ENCODE measurements around the gene PCDH15. TPM values are rescaled to one million over a fixed set of nuclear protein-coding genes. Genes with fewer than 3 reads are reported as not detected.

PCDH15 gene
- total RNA-seq, 1 experiment from 2014 or later: 0.59 TPM

DNA sequence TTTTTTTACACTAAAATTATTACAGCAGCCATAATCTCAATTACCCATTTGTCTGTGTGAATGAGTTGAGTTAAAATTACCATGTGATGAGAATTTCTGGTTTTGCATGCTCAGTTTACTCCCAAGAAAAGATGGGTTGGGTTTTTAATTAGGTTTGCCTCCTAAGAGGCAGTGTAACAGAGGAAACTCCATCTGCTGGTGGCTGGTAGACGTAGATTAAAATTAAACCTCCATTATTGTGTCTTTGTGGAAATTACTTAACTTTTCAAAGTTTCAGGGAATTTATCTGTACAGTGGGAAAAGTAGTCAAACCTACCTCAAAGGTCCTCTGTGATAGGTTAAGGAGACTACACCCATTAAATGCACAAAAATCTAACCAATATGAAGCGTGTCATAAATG lies 954.2 kb downstream of the PCDH15 start:
- CTCF ChIA-PET: interaction anchor here (0.6 to 0.7 kb wide), 2 partner anchors 620 to 1029 kb away, joined by 3 to 4 read pairs; no protein-coding TSS in a partner anchor

DNA sequence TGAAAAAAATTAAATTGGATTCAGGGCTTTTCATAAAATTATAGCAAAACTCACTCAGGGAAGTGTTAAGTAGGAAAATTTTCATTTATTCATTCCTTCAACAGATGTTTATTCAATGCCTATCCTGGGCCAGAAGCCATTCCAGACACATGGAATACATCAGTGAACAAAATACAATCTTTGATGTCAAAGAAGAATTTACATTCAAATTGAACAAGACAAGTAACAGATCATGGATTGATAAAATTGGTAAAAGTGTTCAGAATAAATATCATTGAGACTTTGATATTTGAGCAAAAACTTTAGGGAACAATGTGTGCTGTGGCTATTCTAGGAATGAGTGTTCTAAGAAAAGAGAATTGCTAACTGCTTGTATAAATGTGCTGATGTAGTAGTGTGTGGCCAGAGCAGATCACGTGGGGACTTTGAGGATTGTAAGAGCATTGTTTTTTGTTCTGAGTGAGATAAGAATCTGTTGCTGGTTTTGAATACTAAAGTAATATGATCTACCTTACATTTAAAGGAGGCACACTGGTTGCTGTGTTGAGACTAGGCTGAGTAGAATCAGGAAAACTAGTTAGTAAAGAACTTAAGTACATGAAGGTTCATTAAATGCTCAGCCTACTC lies 957.2 kb downstream of the PCDH15 start:
- no peaks in the 10 kb centered on the region for H3K36me3 Mint-ChIP-seq
- ChIA-PET CTCF (no interaction called here), POLR2A (interaction anchor here (0.6 kb wide), 1 partner anchor 411 kb away, joined by 3 read pairs; no protein-coding TSS in a partner anchor)
- TF ChIP-seq, protein P1, sequence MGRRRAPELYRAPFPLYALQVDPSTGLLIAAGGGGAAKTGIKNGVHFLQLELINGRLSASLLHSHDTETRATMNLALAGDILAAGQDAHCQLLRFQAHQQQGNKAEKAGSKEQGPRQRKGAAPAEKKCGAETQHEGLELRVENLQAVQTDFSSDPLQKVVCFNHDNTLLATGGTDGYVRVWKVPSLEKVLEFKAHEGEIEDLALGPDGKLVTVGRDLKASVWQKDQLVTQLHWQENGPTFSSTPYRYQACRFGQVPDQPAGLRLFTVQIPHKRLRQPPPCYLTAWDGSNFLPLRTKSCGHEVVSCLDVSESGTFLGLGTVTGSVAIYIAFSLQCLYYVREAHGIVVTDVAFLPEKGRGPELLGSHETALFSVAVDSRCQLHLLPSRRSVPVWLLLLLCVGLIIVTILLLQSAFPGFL (CRISPR knock-in tag; IDR thresholded peaks at IDR 0.05; ENCODE audit: borderline replicate concordance): no peak
- TF ChIP-seq, protein P2, sequence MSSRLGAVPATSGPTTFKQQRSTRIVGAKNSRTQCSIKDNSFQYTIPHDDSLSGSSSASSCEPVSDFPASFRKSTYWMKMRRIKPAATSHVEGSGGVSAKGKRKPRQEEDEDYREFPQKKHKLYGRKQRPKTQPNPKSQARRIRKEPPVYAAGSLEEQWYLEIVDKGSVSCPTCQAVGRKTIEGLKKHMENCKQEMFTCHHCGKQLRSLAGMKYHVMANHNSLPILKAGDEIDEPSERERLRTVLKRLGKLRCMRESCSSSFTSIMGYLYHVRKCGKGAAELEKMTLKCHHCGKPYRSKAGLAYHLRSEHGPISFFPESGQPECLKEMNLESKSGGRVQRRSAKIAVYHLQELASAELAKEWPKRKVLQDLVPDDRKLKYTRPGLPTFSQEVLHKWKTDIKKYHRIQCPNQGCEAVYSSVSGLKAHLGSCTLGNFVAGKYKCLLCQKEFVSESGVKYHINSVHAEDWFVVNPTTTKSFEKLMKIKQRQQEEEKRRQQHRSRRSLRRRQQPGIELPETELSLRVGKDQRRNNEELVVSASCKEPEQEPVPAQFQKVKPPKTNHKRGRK (CRISPR knock-in tag; IDR thresholded peaks at IDR 0.05; ENCODE audit: borderline replicate concordance): no peak
- TF ChIP-seq, protein P3, sequence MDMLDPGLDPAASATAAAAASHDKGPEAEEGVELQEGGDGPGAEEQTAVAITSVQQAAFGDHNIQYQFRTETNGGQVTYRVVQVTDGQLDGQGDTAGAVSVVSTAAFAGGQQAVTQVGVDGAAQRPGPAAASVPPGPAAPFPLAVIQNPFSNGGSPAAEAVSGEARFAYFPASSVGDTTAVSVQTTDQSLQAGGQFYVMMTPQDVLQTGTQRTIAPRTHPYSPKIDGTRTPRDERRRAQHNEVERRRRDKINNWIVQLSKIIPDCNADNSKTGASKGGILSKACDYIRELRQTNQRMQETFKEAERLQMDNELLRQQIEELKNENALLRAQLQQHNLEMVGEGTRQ (CRISPR knock-in tag; IDR thresholded peaks at IDR 0.05): 0 out of 2 replicates have a peak, but pooled peaks have one; percentile 27
- no peak for TF ChIP-seq GABPB1 (CRISPR knock-in tag; IDR thresholded peaks at IDR 0.05)
- TF ChIP-seq, protein P4, sequence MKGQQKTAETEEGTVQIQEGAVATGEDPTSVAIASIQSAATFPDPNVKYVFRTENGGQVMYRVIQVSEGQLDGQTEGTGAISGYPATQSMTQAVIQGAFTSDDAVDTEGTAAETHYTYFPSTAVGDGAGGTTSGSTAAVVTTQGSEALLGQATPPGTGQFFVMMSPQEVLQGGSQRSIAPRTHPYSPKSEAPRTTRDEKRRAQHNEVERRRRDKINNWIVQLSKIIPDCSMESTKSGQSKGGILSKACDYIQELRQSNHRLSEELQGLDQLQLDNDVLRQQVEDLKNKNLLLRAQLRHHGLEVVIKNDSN (CRISPR knock-in tag; IDR thresholded peaks at IDR 0.05): peak; percentile 42; the same call in 1 of the 2 replicates
- H3K27ac Mint-ChIP-seq: peak overlapping the region; percentile 0; the same call in 1 of the 2 replicates
- no peaks in the 10 kb centered on the region for H3K9me3 Mint-ChIP-seq
- H3K27me3 Mint-ChIP-seq (ENCODE audit: low read depth): no peaks in the 10 kb centered on the region
- ATAC-seq (no peak), DNase-seq (ENCODE audit: low spot score) (no peak)
- H3K4me1 Mint-ChIP-seq: peaks cover 12% of the 10 kb centered on the region
- no peak overlapping the region for H3K4me3 Mint-ChIP-seq

More for the DNA sequence above, 954.2 kb downstream of the PCDH15 start:
- Mint-ChIP-seq H3K4me3 (no peak overlapping the region), H3K4me1 (peaks cover 7% of the 10 kb centered on the region), H3K36me3 (no peaks in the 10 kb centered on the region), H3K27ac (no peak overlapping the region), H3K9me3 (no peaks in the 10 kb centered on the region), H3K27me3 (ENCODE audit: low read depth) (no peaks in the 10 kb centered on the region)
- DNase-seq (ENCODE audit: low spot score) (no peak), ATAC-seq (peak; percentile 30; the same call in 1 of the 2 replicates)
- TF ChIP-seq SMAD3 (CRISPR knock-in tag; IDR thresholded peaks at IDR 0.05; ENCODE audit: borderline replicate concordance) (no peak), GABPB1 (CRISPR knock-in tag; IDR thresholded peaks at IDR 0.05) (no peak), JUN (CRISPR knock-in tag; IDR thresholded peaks at IDR 0.05) (no peak), OVOL2 (CRISPR knock-in tag; IDR thresholded peaks at IDR 0.05; ENCODE audit: borderline replicate concordance) (no peak), ZNF423 (CRISPR knock-in tag; IDR thresholded peaks at IDR 0.05) (no peak), ETV6 (CRISPR knock-in tag; IDR thresholded peaks at IDR 0.05) (no peak), ZNF121 (CRISPR knock-in tag; IDR thresholded peaks at IDR 0.05) (no peak), TEAD4 (CRISPR knock-in tag; IDR thresholded peaks at IDR 0.05) (no peak)
- TF ChIP-seq, protein P5, sequence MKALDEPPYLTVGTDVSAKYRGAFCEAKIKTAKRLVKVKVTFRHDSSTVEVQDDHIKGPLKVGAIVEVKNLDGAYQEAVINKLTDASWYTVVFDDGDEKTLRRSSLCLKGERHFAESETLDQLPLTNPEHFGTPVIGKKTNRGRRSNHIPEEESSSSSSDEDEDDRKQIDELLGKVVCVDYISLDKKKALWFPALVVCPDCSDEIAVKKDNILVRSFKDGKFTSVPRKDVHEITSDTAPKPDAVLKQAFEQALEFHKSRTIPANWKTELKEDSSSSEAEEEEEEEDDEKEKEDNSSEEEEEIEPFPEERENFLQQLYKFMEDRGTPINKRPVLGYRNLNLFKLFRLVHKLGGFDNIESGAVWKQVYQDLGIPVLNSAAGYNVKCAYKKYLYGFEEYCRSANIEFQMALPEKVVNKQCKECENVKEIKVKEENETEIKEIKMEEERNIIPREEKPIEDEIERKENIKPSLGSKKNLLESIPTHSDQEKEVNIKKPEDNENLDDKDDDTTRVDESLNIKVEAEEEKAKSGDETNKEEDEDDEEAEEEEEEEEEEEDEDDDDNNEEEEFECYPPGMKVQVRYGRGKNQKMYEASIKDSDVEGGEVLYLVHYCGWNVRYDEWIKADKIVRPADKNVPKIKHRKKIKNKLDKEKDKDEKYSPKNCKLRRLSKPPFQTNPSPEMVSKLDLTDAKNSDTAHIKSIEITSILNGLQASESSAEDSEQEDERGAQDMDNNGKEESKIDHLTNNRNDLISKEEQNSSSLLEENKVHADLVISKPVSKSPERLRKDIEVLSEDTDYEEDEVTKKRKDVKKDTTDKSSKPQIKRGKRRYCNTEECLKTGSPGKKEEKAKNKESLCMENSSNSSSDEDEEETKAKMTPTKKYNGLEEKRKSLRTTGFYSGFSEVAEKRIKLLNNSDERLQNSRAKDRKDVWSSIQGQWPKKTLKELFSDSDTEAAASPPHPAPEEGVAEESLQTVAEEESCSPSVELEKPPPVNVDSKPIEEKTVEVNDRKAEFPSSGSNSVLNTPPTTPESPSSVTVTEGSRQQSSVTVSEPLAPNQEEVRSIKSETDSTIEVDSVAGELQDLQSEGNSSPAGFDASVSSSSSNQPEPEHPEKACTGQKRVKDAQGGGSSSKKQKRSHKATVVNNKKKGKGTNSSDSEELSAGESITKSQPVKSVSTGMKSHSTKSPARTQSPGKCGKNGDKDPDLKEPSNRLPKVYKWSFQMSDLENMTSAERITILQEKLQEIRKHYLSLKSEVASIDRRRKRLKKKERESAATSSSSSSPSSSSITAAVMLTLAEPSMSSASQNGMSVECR (CRISPR knock-in tag; IDR thresholded peaks at IDR 0.05; ENCODE audit: borderline replicate concordance): no peak
- POLR2A ChIA-PET: no interaction called here

Measured in WTC11 (cell line).